H1 (cell line): ENCODE results near the gene DOK1.

Source experiments
- CEBPB ChIP-seq: IDR thresholded peaks from 2 replicates; pipeline ENCODE4 v1.6.1; 2012; ENCODE audit warnings: low read depth, low read length
- CREB1 ChIP-seq: IDR thresholded peaks from 2 replicates; pipeline ENCODE4 v1.6.1; 2012; ENCODE audit warnings: inconsistent platforms
- CTCF ChIP-seq, 3 experiments: IDR thresholded peaks; 1 replicate in 2 of 3; 2 replicates in 1 of 3; pipeline versions ENCODE4 v1.5.1 to v1.6.1; 2011; ENCODE audit warnings: low read length in 3 of 3, mild to moderate bottlenecking in 3 of 3, inconsistent platforms in 2 of 3, low read depth in 1 of 3, moderate library complexity in 1 of 3; ENCODE audit not compliant: insufficient read depth in 1 of 3; ENCODE audit errors: control extremely low read depth in 1 of 3
- EZH2 ChIP-seq: fragments of 200-600 bp; sonication (generic); IDR thresholded peaks from 2 replicates; pipeline ENCODE4 v1.7.1; 2012; ENCODE audit warnings: low read depth, mild to moderate bottlenecking, moderate library complexity, low read length, inconsistent platforms; ENCODE audit not compliant: severe bottlenecking
- FOSL1 ChIP-seq: IDR thresholded peaks from 2 replicates; pipeline ENCODE4 v1.6.1; 2011; ENCODE audit warnings: mild to moderate bottlenecking, low read depth, low read length, moderate library complexity; ENCODE audit not compliant: insufficient read depth
- HDAC2 ChIP-seq, 2 experiments: fragments of 300-600 bp in 1 of 2; sonication (generic) in 1 of 2; IDR thresholded peaks; 2 replicates each; pipeline ENCODE4 v1.6.1; 2011 to 2012; ENCODE audit warnings: low read depth in 2 of 2, low read length in 2 of 2, mild to moderate bottlenecking in 2 of 2, moderate library complexity in 2 of 2, borderline replicate concordance in 1 of 2, inconsistent platforms in 1 of 2
- MAX ChIP-seq: IDR thresholded peaks from 2 replicates; pipeline ENCODE4 v1.6.1; 2012; ENCODE audit warnings: inconsistent platforms
- NRF1 ChIP-seq: IDR thresholded peaks from 2 replicates; pipeline ENCODE4 v1.6.1; 2011; ENCODE audit warnings: mild to moderate bottlenecking, low read depth, low read length, improper control_type of control experiment
- RFX5 ChIP-seq: IDR thresholded peaks from 2 replicates; pipeline ENCODE4 v1.6.1; 2011; ENCODE audit warnings: low read depth, low read length, improper control_type of control experiment, borderline replicate concordance
- TCF12 ChIP-seq: IDR thresholded peaks from 2 replicates; pipeline ENCODE4 v1.6.1; 2011; ENCODE audit warnings: low read depth, mild to moderate bottlenecking, low read length
- TEAD4 ChIP-seq: IDR thresholded peaks from 2 replicates; pipeline ENCODE4 v1.6.1; 2012; ENCODE audit warnings: low read depth, low read length, inconsistent platforms, mixed read lengths
- USF2 ChIP-seq: IDR thresholded peaks from 2 replicates; pipeline ENCODE4 v1.6.1; 2011; ENCODE audit warnings: low read length, improper control_type of control experiment
- YY1 ChIP-seq: IDR thresholded peaks from 2 replicates; pipeline ENCODE4 v1.6.1; 2011; ENCODE audit warnings: low read depth, mild to moderate bottlenecking, low read length

GRCh38 chr2:74514368-74515270 lies 39.9 kb upstream of the DOK1 start, which contains the start of gene TLX2:
- TF ChIP-seq RFX5, result no peak
- TF ChIP-seq EZH2, result no peak
- TF ChIP-seq USF2, result no peak
- no peak for TF ChIP-seq CTCF (IDR thresholded peaks at IDR 0.05; ENCODE audit: control extremely low read depth in 1 of 3, insufficient read depth in 1 of 3, low read depth in 1 of 3, low read length in 3 of 3)
- TF ChIP-seq TEAD4, result no peak
- no peak for TF ChIP-seq NRF1
- no peak for TF ChIP-seq MAX
- no peak for TF ChIP-seq YY1
- TF ChIP-seq TCF12, result no peak
- no peak for TF ChIP-seq CREB1
- no peak for TF ChIP-seq FOSL1
- TF ChIP-seq CEBPB, result no peak
- TF ChIP-seq HDAC2 (IDR thresholded peaks at IDR 0.05; ENCODE audit: borderline replicate concordance in 1 of 2, low read depth in 2 of 2, low read length in 2 of 2), result no peak
